H1 (cell line): ENCODE results near the gene CCS.

ENCODE experiments used
- BRCA1 ChIP-seq: IDR thresholded peaks from 2 replicates; pipeline ENCODE4 v1.6.1; 2012; ENCODE audit warnings: low read depth, low read length, improper control_type of control experiment
- CEBPB ChIP-seq: IDR thresholded peaks from 2 replicates; pipeline ENCODE4 v1.6.1; 2012; ENCODE audit warnings: low read depth, low read length
- EZH2 ChIP-seq: fragments of 200-600 bp; sonication (generic); IDR thresholded peaks from 2 replicates; pipeline ENCODE4 v1.7.1; 2012; ENCODE audit warnings: low read depth, mild to moderate bottlenecking, moderate library complexity, low read length, inconsistent platforms; ENCODE audit not compliant: severe bottlenecking
- FOSL1 ChIP-seq: IDR thresholded peaks from 2 replicates; pipeline ENCODE4 v1.6.1; 2011; ENCODE audit warnings: mild to moderate bottlenecking, low read depth, low read length, moderate library complexity; ENCODE audit not compliant: insufficient read depth
- MAX ChIP-seq: IDR thresholded peaks from 2 replicates; pipeline ENCODE4 v1.6.1; 2012; ENCODE audit warnings: inconsistent platforms
- POLR2A ChIP-seq, 2 experiments: IDR thresholded peaks; 1 replicate in 1 of 2; 2 replicates in 1 of 2; pipeline ENCODE4 v1.6.1; 2011; ENCODE audit warnings: low read depth in 2 of 2, low read length in 2 of 2, mild to moderate bottlenecking in 2 of 2; ENCODE audit errors: control extremely low read depth in 1 of 2
- POLR2AphosphoS5 ChIP-seq: IDR thresholded peaks from 2 replicates; pipeline ENCODE4 v1.6.1; 2011; ENCODE audit warnings: low read depth, low read length
- USF2 ChIP-seq: IDR thresholded peaks from 2 replicates; pipeline ENCODE4 v1.6.1; 2011; ENCODE audit warnings: low read length, improper control_type of control experiment
- TF ChIP-seq, protein P1 (sequence below): IDR thresholded peaks from 2 replicates; pipeline ENCODE4 v1.6.1; 2012; ENCODE audit warnings: inconsistent platforms
- TF ChIP-seq, protein P2 (sequence below), 3 experiments: IDR thresholded peaks; 1 replicate in 2 of 3; 2 replicates in 1 of 3; pipeline versions ENCODE4 v1.5.1 to v1.6.1; 2011; ENCODE audit warnings: low read length in 3 of 3, mild to moderate bottlenecking in 3 of 3, inconsistent platforms in 2 of 3, low read depth in 1 of 3, moderate library complexity in 1 of 3; ENCODE audit not compliant: insufficient read depth in 1 of 3; ENCODE audit errors: control extremely low read depth in 1 of 3

- TF ChIP-seq, protein P1, sequence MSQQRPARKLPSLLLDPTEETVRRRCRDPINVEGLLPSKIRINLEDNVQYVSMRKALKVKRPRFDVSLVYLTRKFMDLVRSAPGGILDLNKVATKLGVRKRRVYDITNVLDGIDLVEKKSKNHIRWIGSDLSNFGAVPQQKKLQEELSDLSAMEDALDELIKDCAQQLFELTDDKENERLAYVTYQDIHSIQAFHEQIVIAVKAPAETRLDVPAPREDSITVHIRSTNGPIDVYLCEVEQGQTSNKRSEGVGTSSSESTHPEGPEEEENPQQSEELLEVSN = no peak
- no peak for TF ChIP-seq FOSL1
- no peak for TF ChIP-seq POLR2A (IDR thresholded peaks at IDR 0.05; ENCODE audit: control extremely low read depth in 1 of 2, low read depth in 2 of 2, low read length in 2 of 2)
- no peak for TF ChIP-seq USF2
- TF ChIP-seq, protein P2, sequence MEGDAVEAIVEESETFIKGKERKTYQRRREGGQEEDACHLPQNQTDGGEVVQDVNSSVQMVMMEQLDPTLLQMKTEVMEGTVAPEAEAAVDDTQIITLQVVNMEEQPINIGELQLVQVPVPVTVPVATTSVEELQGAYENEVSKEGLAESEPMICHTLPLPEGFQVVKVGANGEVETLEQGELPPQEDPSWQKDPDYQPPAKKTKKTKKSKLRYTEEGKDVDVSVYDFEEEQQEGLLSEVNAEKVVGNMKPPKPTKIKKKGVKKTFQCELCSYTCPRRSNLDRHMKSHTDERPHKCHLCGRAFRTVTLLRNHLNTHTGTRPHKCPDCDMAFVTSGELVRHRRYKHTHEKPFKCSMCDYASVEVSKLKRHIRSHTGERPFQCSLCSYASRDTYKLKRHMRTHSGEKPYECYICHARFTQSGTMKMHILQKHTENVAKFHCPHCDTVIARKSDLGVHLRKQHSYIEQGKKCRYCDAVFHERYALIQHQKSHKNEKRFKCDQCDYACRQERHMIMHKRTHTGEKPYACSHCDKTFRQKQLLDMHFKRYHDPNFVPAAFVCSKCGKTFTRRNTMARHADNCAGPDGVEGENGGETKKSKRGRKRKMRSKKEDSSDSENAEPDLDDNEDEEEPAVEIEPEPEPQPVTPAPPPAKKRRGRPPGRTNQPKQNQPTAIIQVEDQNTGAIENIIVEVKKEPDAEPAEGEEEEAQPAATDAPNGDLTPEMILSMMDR (IDR thresholded peaks at IDR 0.05; ENCODE audit: control extremely low read depth in 1 of 3, insufficient read depth in 1 of 3, low read depth in 1 of 3, low read length in 3 of 3) = no peak
- no peak for TF ChIP-seq CEBPB
- no peak for TF ChIP-seq POLR2AphosphoS5
- TF ChIP-seq EZH2 = no peak
- no peak for TF ChIP-seq BRCA1
- TF ChIP-seq MAX = no peak
Measured at GRCh38 chr11:66586136-66586535, 6.8 kb upstream of the CCS start.
